GM12878 (cell line): Measurements from ENCODE around the gene MFNG. TPM values are rescaled to one million over a fixed set of nuclear protein-coding genes. Genes with fewer than 3 reads are reported as not detected.

Source experiments
- ATAC-seq: fragments of 200-7000 bp; cut with Tn5 transposase; 3 replicates; pipeline ENCODE4 v1.9.1; 2020; ENCODE audit warnings: mild to moderate bottlenecking, moderate library complexity
- BruUV-seq: library from RNA; stranded (reverse); fragments of 400-500 nt; replicated peaks from 2 replicates; lab custom pipeline; 2021; lab: Mats Ljungman, UMichigan
- CTCF ChIA-PET: fragments of 300-600 bp; sonication (Branson Sonifier 250); formaldehyde crosslinking; extraction: SDS; loops from one replicate; lab custom pipeline; 2021; ENCODE audit warnings: inconsistent platforms; lab: Yijun Ruan, JAX
- POLR2A ChIA-PET: fragments of 350-600 bp; formaldehyde crosslinking; extraction: SDS; loops from one replicate; lab custom pipeline; 2021; ENCODE audit warnings: inconsistent platforms; lab: Charles Lee
- RAD21 ChIA-PET: fragments of 300-600 bp; sonication (Branson Sonifier 250); formaldehyde crosslinking; loops from one replicate; lab custom pipeline; 2023; ENCODE audit warnings: antibody characterized with exemption; ENCODE audit not compliant: unreplicated experiment; lab: Charles Lee
- SMC1A ChIA-PET: fragments of 300-600 bp; sonication (Branson Sonifier 250); formaldehyde crosslinking; loops from one replicate; lab custom pipeline; 2023; ENCODE audit not compliant: unreplicated experiment, uncharacterized antibody; lab: Charles Lee
- DNase-seq: peaks from one replicate; pipeline ENCODE4 v3.0.0-alpha.2; 2011; ENCODE audit warnings: low read depth, low spot score
- FAIRE-seq: peaks from 3 replicates; lab custom pipeline; 2011; peaks lifted over from hg19 to GRCh38; lab: Jason Lieb, UNC
- H2AFZ ChIP-seq: 2 replicates; pipeline ENCODE4 v1.6.0; 2011; ENCODE audit warnings: low read depth, low read length, control low read depth; ENCODE audit not compliant: control insufficient read depth
- H3K27ac ChIP-seq: 2 replicates; pipeline ENCODE4 v1.5.1; 2011; ENCODE audit warnings: control low read depth; ENCODE audit not compliant: control insufficient read depth, insufficient read depth
- H3K27me3 ChIP-seq, 2 experiments: replicated peaks in 1 of 2; 2 replicates each; pipeline versions ENCODE4 v1.6.0 to v1.6.1; 2011; ENCODE audit warnings: low read length in 1 of 2; ENCODE audit not compliant: control insufficient read depth in 2 of 2, insufficient read depth in 2 of 2
- H3K36me3 ChIP-seq, 2 experiments: 2 replicates each; pipeline ENCODE4 v1.5.1; 2011; ENCODE audit warnings: low read length in 1 of 2; ENCODE audit not compliant: control insufficient read depth in 2 of 2, insufficient read depth in 2 of 2
- H3K4me1 ChIP-seq: 2 replicates; pipeline ENCODE4 v1.6.1; 2011; ENCODE audit warnings: mild to moderate bottlenecking, low read length, moderate library complexity, mixed read lengths; ENCODE audit not compliant: control insufficient read depth, insufficient read depth
- H3K4me2 ChIP-seq: 2 replicates; pipeline ENCODE4 v1.6.0; 2011; ENCODE audit warnings: control low read depth; ENCODE audit not compliant: control insufficient read depth, insufficient read depth
- H3K4me3 ChIP-seq: fragments of 200-600 bp; sonication (generic); 2 replicates; pipeline ENCODE4 v1.5.1; 2016
- H3K79me2 ChIP-seq: 2 replicates; pipeline ENCODE4 v1.6.0; 2011; ENCODE audit warnings: low read length; ENCODE audit not compliant: control insufficient read depth, insufficient read depth
- H3K9ac ChIP-seq: 2 replicates; pipeline ENCODE4 v1.8.0; 2011; ENCODE audit warnings: low read length, control low read depth, mixed read lengths; ENCODE audit not compliant: control insufficient read depth, insufficient read depth
- H3K9me3 ChIP-seq: replicated peaks from 3 replicates; pipeline ENCODE4 v1.5.1; 2011; ENCODE audit warnings: mild to moderate bottlenecking, low read length; ENCODE audit not compliant: control insufficient read depth, insufficient read depth
- H4K20me1 ChIP-seq: 2 replicates; pipeline ENCODE4 v1.6.0; 2011; ENCODE audit not compliant: control insufficient read depth, insufficient read depth
- ATF3 ChIP-seq: IDR thresholded peaks from 2 replicates; pipeline ENCODE4 v1.6.1; 2011; ENCODE audit warnings: low read depth, mild to moderate bottlenecking, low read length, moderate library complexity, borderline replicate concordance; ENCODE audit errors: extremely low read depth
- CBFB ChIP-seq: IDR thresholded peaks from 2 replicates; pipeline ENCODE4 v1.6.1; 2016; ENCODE audit warnings: antibody characterized with exemption, low read depth
- CHD2 ChIP-seq: IDR thresholded peaks from 2 replicates; pipeline ENCODE4 v1.6.1; 2011; ENCODE audit warnings: low read depth, low read length, improper control_type of control experiment, borderline replicate concordance
- MYC ChIP-seq: IDR thresholded peaks from 2 replicates; pipeline ENCODE4 v1.6.1; 2011; ENCODE audit warnings: mild to moderate bottlenecking, low read length, moderate library complexity, inconsistent platforms; ENCODE audit not compliant: insufficient read depth, insufficient replicate concordance, insufficient read length, severe bottlenecking
- NKRF ChIP-seq: fragments of 450-650 bp; conservative IDR thresholded peaks from 2 replicates; pipeline ENCODE4 v1.6.1; 2017; ENCODE audit warnings: mild to moderate bottlenecking, moderate library complexity
- POU2F2 ChIP-seq: IDR thresholded peaks from 3 replicates; pipeline ENCODE4 v1.6.1; 2011; ENCODE audit warnings: low read depth, mild to moderate bottlenecking, low read length, borderline replicate concordance
- TAF1 ChIP-seq: IDR thresholded peaks from 2 replicates; pipeline ENCODE4 v1.6.1; 2011; ENCODE audit warnings: mild to moderate bottlenecking, low read depth, low read length, borderline replicate concordance
- YBX1 ChIP-seq: fragments of 450-650 bp; IDR thresholded peaks from 2 replicates; pipeline ENCODE4 v1.6.1; 2016; ENCODE audit warnings: antibody characterized with exemption
- ZNF217 ChIP-seq: fragments of 450-650 bp; IDR thresholded peaks from 2 replicates; pipeline ENCODE4 v1.6.1; 2017; ENCODE audit warnings: antibody characterized with exemption, mild to moderate bottlenecking
- ZSCAN29 ChIP-seq: fragments of 450-650 bp; IDR thresholded peaks from 2 replicates; pipeline ENCODE4 v1.6.1; 2017; ENCODE audit warnings: mild to moderate bottlenecking, moderate library complexity
- WGBS: methylation state at CpG from one replicate; pipeline ENCODE4 v1.1.6; 2016; ENCODE audit warnings: low lambda C conversion rate; ENCODE audit not compliant: insufficient replicate concordance, insufficient coverage; ENCODE audit errors: missing lambda C conversion rate; 5-methylcytosine and 5-hydroxymethylcytosine counted together
- in situ Hi-C: fragments of 300-500 bp; cut with MboI; formaldehyde crosslinking; loops from 9 replicates; pipeline ENCODE4 v1.14.3; 2018; ENCODE audit warnings: mixed read lengths
- intact Hi-C: fragments of 100-400 bp; cut with micrococcal nuclease; formaldehyde crosslinking; loops from one replicate; pipeline ENCODE4 v1.14.2; 2022; ENCODE audit not compliant: unreplicated experiment
- polyA plus RNA-seq, 11 experiments: library from polyadenylated mRNA; depleted of rRNA in 4 of 11; unstranded in 6 of 11; stranded (reverse) in 5 of 11; fragments of >200 nt; fragmentation: Nextera tagmentation in 4 of 11; fragmentation: Illumina TruSeq in 1 of 11; extraction: Ambion mirVana in 4 of 11; extraction: Trizol in 1 of 11; gene quantifications; 1 replicate in 1 of 11; 2 replicates in 10 of 11; pipeline versions ENCODE4 v1.2.1 to v1.2.3, GENCODE V29; 2011 to 2016; ENCODE audit warnings: inconsistent platforms in 2 of 11, missing spikeins in 2 of 11, low read depth in 1 of 11
- total RNA-seq, 4 experiments: library from RNA; depleted of rRNA in 3 of 4; stranded (reverse); fragments of >200 nt in 3 of 4; fragmentation: Illumina TruSeq in 1 of 4; extraction: Trizol in 1 of 4; gene quantifications; 2 replicates each; pipeline versions ENCODE4 v1.2.1 to v1.2.3, GENCODE V29; 2013 to 2021

Gene MFNG
- total and polyA plus RNA-seq, 10 of the 15 experiments (the other 5 are each of a cell fraction or from before 2014, with no cell fraction given) = 11.5 to 117 (median 68.5) TPM

GRCh38 chr22:37461961-37462360 is 24.2 kb downstream of the MFNG start:
- in situ Hi-C loops = no loop called here
- Histone ChIP-seq H3K4me3 (no peak overlapping the region), H3K27ac (no peak overlapping the region)

GRCh38 chr22:37460684-37461083 is 25.5 kb downstream of the MFNG start:
- no peak for ATAC-seq
- no peak for FAIRE-seq
- no TSS peak for BruUV-seq
- intact Hi-C loops (no loop called here), in situ Hi-C loops (no loop called here)
- RAD21 ChIA-PET = interaction anchor here (1.5 kb wide), 1 partner anchor 143 kb away, joined by 3 read pairs; no protein-coding TSS in a partner anchor
- 0 out of 2 replicates have a peak, but pooled peaks cover 2% of the 10 kb centered on the region for H4K20me1 ChIP-seq
- CTCF ChIA-PET = no interaction called here
- no peak overlapping the region for H3K4me3 ChIP-seq
- WGBS = 98% methylated on average over 3 of the region's 3 CpGs
- POLR2A ChIA-PET = interaction anchor here (0.6 kb wide), 1 partner anchor 46 kb away, joined by 4 read pairs; no protein-coding TSS in a partner anchor
- no peak for TF ChIP-seq ATF3
- no peak for TF ChIP-seq ZNF217
- no peak for TF ChIP-seq MYC
- no peak for TF ChIP-seq POU2F2
- no peak for TF ChIP-seq ZSCAN29
- no peak for TF ChIP-seq CHD2
- TF ChIP-seq NKRF = no peak
- no peak for TF ChIP-seq TAF1
- no peak for TF ChIP-seq YBX1
- peaks cover 12% of the 10 kb centered on the region for H3K4me1 ChIP-seq
- no peak for DNase-seq
- no peak overlapping the region for H2AFZ ChIP-seq
- no peaks in the 10 kb centered on the region for H3K79me2 ChIP-seq
- no peak overlapping the region for H3K9ac ChIP-seq
- H3K36me3 ChIP-seq = no peaks in the 10 kb centered on the region; a peak in 1 of 4 replicates
- H3K27me3 ChIP-seq = no peaks in the 10 kb centered on the region
- H3K9me3 ChIP-seq = no peaks in the 10 kb centered on the region
- SMC1A ChIA-PET = interaction anchor here (0.7 kb wide), 1 partner anchor 673 kb away, joined by 3 read pairs; no protein-coding TSS in a partner anchor
- H3K27ac ChIP-seq = no peak overlapping the region
- H3K4me2 ChIP-seq = no peak overlapping the region

More at GRCh38 chr22:37461961-37462360, 24.2 kb downstream of the MFNG start:
- ChIA-PET RAD21 (interaction anchor here (0.7 kb wide), 1 partner anchor 340 kb away, joined by 3 read pairs; no protein-coding TSS in a partner anchor), POLR2A (no interaction called here), SMC1A (no interaction called here), CTCF (interaction anchor here (0.6 to 1.4 kb wide), 3 partner anchors 11 to 144 kb away, joined by 3 to 4 read pairs (median 4); no protein-coding TSS in a partner anchor)
- Histone ChIP-seq H3K79me2 (no peaks in the 10 kb centered on the region), H3K27me3 (no peaks in the 10 kb centered on the region), H3K4me1 (peaks cover 12% of the 10 kb centered on the region), H3K36me3 (peaks cover 1 to 4% of the 10 kb centered on the region in 2 experiments; a peak in 2 of 4 replicates), H2AFZ (no peak overlapping the region), H3K9me3 (no peaks in the 10 kb centered on the region), H4K20me1 (no peaks in the 10 kb centered on the region), H3K4me2 (no peak overlapping the region), H3K9ac (no peak overlapping the region)
- intact Hi-C loops = no loop called here
- no TSS peak for BruUV-seq
- no peak for ATAC-seq
- no peak for FAIRE-seq
- no peak for TF ChIP-seq CBFB
- no peak for DNase-seq
- 34% methylated on average over 6 of the region's 6 CpGs for WGBS
